HTERT RPE-1 (cell line): ENCODE data around the gene KDM4B.

Source experiments
- in situ Hi-C: fragments of 300-500 bp; cut with MboI; formaldehyde crosslinking; loops from 4 replicates; pipeline ENCODE4 v1.14.3; 2020; ENCODE audit warnings: low sequenced_read_pairs

The KDM4B gene

DNA sequence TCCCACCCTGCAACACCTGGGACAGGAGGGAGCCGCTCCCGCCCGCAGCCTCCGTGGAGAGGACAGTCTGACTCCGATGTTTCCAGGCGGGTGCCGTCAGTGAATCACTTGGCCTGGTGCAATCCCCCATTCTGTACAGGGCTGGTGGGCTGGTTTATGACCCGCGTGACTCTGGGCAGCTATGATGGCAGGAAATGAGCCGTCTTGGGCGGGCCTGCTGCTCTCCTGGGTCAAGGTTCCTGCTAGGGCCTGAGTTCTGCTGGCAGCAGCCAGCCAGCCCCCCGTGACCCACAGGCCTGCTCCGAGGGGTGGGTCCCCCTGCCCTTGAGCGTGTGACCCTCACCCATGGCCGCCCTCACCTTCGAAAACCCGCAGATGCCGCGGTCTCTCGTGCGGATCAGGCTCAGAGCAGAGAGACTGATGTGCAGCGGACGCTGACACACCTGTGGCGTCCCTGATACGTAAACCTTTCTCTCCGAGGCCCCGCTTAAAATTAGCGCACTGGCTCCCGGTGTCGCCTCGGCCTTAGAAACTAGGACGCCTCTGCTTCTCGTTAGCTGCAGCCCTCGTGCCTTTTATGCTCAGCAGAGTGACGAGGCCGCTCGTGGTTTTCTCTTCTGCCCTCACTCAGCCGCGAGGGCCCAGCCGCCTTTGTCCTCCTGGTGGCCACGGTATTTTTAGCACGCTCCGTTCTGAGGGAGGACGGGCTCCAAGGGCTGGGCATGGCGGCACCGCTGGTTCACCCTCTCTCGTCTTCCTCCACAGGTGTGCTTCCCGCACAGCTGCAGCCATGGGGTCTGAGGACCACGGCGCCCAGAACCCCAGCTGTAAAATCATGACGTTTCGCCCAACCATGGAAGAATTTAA, 63.4 kb downstream of the KDM4B start:
- in situ Hi-C loops, result no loop called here

DNA sequence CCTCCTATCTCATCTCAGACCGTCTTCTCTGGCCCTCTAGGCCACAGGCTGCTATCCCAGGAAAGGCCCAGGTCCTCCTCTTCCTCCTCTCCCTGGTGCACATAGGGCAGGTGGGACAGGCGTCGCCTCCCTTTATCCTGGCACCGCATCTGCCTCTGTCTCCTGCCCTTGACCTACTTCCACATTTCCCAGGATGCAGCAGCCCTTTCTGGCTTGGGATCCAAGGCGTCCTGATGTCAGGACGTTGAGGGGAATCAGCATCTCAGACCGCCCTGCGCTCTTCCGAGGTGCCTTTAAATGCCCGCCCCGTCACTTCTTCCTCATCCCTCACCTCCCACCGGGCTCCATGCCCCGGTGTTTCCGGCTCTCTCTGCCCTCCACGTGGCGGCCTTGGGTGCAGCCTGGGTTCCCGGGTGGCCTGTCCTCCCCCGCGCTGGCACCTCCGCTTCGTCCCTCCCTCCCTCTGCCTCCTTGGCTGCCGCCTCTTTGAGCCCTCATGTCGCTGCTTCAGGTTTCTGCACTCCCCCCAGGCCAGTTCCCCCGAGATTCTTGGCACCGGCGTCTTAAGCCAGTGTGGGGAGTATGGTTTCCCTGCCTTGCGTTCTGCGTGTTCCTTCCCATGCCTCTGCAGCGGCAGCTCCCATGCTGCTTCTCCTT, 66.3 kb downstream of the KDM4B start:
- in situ Hi-C loops, result no loop called here

GRCh38 chr19:5035793-5036697, 67.1 kb downstream of the KDM4B start:
- in situ Hi-C loops, result no loop called here

DNA sequence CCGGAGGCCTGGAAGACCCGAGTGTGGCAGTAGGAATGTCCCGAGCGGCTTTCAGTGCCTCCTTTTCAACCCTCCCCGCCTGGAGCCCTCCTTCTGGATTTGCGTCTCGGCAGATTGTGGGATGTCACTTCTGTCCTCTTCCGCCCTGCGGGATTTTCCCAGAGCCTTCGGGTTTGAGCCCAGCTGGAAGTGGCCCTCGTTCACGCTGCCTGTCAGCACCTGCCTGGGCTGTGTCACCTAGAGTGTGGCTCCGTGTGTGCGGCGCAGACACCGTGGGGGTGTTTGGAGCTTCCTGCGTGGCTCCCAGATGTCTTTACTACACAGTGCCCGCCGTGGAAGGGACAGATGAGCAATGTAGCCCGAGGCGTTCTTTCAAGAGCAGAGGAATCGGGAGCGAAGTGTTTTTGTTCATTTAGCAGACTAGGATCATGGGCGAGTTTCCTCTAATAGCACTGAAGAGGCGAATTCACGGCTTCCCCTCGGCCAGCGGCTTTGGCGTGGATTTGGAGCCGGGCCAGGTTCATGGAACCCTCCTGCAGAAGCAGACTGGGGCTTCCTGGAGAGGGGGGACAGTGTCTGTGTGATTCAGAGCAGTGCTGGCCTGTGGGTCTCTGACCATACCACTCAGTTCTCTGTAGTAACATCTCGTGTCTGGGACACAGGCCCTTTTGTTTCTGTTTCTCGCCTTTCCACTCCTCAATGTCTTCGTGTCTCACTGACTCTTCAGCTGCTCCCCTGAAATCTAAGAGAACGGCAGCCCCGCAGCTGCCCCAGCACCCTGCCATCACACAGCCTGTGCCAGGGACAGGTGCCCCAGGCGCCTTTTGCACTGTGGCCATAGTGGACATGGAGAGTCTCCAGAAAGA, 68.0 kb downstream of the KDM4B start:
- in situ Hi-C loops, result no loop called here

- in situ Hi-C loops, result no loop called here
Observed at GRCh38 chr19:5037936-5038335, 69.0 kb downstream of the KDM4B start.

GRCh38 chr19:5038631-5039271, 69.8 kb downstream of the KDM4B start:
- in situ Hi-C loops, result no loop called here

GRCh38 chr19:5039642-5040543, 71.0 kb downstream of the KDM4B start:
- in situ Hi-C loops, result no loop called here

- in situ Hi-C loops, result no loop called here
Observed at GRCh38 chr19:5040544-5041167, 71.7 kb downstream of the KDM4B start.

GRCh38 chr19:5041168-5041912, 72.4 kb downstream of the KDM4B start:
- in situ Hi-C loops, result no loop called here

DNA sequence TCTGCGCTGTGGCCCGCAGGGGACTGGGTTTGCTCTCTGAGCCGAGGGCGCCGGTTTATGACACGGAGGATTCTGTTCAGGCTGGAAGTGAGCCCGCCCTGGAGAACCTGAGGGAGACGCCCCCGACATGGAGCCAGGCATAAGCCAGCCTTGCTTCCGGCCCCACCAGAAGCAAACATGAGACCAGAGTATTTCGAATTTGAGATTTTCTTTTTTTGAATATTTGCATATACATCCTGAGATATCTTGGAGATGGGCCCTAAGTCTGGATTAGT, 72.9 kb downstream of the KDM4B start:
- in situ Hi-C loops, result no loop called here

DNA sequence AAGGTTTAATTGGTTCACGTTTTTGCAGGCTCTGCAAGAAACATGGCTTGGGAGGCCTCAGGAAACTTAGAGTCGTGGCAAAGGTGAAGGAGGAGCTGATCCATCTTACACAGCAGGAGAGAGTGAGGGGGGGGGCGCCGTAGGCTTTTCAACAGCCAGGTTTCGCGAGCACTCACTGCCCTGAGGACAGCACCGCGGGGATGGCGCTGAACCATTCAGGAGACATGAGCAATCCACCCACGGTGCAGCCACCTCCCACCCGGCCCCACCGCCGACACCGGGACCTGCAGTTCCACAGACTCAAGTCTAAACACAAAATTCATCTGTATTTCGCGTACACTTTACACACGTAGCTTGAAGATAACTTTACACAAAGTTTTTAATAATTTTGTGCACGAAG, 73.6 kb downstream of the KDM4B start:
- in situ Hi-C loops, result no loop called here

DNA sequence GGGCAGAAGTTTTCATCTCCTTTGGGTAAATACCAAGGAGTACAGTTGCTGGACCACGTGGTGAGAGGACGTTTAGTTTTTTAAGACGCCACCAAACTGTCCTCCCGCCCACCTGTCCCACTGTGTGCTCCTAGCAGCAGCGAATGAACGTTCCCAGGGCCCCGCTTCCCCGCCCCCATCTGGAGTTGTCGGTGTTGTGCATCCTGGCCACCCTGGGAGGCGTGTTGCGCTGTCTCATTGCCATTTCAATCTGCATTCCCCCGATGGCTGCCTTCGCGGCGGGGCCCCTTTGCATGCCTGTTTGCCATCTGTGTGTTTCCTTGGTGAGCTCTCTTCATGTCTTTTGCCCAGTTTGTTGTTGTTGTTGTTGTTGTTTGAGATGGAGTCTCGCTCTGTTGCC, 76.1 kb downstream of the KDM4B start:
- in situ Hi-C loops, result no loop called here

- in situ Hi-C loops, result no loop called here
Observed at GRCh38 chr19:5045956-5046338, 77.0 kb downstream of the KDM4B start.

DNA sequence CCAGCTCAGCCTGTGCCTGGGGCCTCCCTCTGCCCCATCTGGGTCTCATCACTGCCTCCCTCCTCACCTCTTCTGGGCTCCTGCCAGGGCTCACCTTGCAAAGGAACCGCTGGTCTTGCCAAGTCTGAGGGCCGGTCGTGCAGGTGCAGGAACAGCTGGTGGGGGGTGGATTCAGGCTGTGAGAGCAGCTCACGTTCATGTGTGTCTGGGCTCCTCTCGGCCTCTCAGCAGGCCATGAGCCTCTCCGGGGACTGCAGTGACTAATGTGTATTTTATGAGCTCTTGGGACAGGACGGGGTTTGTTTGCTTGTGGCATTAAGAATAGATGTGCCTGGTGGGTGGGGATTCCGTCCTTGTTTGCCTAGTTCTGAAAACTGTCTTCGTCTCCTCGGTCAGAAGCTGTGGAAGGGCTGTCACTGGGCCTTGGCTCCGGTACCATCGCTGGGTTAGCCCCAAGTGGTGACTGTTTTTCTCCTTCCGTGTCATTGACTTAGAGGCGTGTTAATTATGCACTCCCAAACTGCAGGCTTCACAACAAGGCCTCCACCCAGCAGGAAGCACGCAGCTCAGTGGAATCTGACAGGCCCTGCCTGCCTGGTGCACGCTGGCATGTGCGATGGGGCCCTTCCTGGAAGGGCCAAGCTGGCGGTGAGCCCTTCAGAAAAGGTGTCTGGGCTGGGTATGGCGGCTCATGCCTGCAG, 77.6 kb downstream of the KDM4B start:
- in situ Hi-C loops, result no loop called here

DNA sequence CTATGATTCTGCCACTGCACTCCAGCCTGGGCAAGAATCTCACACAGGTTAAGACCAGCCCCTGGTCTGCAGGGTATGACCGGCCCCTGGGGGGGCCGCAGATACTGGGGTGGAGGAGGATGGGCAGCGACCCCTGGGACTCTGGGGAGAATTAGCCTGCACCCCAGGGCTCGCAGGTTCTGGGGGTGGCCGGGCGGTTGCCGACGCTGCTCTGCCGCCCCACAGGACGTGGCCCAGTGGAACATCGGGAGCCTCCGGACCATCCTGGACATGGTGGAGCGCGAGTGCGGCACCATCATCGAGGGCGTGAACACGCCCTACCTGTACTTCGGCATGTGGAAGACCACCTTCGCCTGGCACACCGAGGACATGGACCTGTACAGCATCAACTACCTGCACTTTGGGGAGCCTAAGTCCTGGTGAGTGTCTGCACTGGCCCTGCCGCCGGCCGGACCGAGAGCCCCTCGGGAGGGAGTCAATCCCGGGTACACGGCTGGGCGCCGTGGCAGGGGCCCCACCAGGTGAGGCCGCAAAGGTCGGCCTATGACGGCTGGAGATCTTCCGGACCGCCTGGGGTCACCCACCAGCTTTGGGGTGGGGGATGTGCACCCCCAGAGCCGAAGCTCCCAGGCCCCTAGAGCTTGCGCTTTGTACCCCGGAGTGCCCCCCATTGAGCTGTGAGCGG, 78.5 kb downstream of the KDM4B start:
- in situ Hi-C loops, result no loop called here

GRCh38 chr19:5048091-5048726, 79.3 kb downstream of the KDM4B start:
- in situ Hi-C loops, result no loop called here
